Retinal pigment epithelial cell (primary cell): ENCODE data around the gene RASAL2.

Experiments used
- DNase-seq: peaks from one replicate; pipeline ENCODE4 v3.0.0-alpha.2; 2010; ENCODE audit warnings: low read depth
- H3K4me3 ChIP-seq: 2 replicates; pipeline ENCODE4 v1.5.1; 2011; ENCODE audit warnings: mild to moderate bottlenecking, low read length, control low read depth, moderate library complexity
- TF ChIP-seq, protein P1 (sequence below): conservative IDR thresholded peaks from 2 replicates; pipeline ENCODE4 v1.5.1; 2011; ENCODE audit warnings: low read depth, low read length, control low read depth, inconsistent platforms

The RASAL2 gene

DNA sequence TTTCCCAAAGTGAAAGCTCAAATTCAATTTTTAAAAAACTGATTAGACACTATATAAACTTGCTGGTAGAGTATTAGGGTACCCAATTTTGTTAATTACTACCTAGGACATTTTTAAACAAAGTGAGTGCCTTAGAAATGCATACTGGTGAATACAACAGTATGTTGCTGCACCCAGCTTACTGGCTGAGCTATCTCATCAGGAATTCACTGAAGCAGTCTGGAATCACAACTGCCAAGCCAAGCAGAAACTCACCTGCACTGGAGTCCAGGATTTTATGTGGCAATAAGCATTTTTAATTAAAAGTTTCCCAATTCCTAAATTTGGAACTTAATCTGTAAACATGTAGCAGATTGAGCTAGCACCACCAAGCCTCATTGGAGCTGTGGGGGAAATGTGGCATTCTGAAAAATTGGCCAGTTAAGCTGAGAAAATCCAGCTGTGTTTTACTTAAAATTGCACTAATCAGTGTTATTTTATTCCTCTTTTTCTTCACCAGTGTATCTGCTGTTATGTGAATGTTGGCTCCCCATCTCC, 341.1 kb downstream of the RASAL2 start:
- DNase-seq = no peak
- TF ChIP-seq, protein P1, sequence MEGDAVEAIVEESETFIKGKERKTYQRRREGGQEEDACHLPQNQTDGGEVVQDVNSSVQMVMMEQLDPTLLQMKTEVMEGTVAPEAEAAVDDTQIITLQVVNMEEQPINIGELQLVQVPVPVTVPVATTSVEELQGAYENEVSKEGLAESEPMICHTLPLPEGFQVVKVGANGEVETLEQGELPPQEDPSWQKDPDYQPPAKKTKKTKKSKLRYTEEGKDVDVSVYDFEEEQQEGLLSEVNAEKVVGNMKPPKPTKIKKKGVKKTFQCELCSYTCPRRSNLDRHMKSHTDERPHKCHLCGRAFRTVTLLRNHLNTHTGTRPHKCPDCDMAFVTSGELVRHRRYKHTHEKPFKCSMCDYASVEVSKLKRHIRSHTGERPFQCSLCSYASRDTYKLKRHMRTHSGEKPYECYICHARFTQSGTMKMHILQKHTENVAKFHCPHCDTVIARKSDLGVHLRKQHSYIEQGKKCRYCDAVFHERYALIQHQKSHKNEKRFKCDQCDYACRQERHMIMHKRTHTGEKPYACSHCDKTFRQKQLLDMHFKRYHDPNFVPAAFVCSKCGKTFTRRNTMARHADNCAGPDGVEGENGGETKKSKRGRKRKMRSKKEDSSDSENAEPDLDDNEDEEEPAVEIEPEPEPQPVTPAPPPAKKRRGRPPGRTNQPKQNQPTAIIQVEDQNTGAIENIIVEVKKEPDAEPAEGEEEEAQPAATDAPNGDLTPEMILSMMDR = no peak
- H3K4me3 ChIP-seq = no peak overlapping the region

DNA sequence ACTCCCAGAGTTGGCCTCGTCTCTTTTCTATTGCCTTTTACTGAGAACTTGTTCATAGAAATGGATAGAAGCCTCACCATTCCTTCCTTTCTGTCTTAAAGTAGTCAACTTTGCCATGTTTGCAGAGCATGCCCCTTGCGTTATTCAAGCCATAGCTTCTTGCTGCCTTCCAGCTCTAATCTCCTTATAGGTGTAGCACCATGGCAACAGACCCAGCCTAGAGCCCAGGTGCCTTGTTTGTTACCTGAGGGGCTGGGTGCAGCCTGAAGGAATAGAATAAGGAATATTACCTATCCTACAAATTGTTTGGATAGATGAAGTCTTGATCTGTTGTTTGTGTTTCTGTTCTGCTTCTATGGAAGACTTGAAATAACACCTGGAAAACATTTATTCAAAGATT, 343.0 kb downstream of the RASAL2 start:
- TF ChIP-seq, protein P1 = no peak
- no peak for DNase-seq
- H3K4me3 ChIP-seq = no peak overlapping the region

DNA sequence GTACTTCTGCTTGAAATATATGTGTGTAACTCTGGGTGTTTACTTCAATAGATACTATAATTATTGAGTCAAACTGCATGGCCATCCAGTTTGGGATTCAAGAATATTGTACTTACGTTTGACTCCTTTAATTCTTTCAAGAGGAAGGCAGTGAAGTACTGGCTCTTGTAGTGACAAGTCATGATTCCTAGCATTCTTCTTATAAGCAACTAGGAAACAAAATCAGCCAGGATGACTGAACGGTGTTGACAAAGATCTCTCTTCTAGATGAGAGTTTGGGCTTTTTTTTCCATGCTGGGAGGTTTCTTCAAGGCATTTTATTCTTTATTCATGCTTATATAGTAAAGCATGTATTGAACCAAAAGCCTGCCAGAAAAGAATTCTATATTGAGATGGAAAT, 344.5 kb downstream of the RASAL2 start:
- no peak for DNase-seq
- TF ChIP-seq, protein P1 = no peak
- H3K4me3 ChIP-seq = no peak overlapping the region

DNA sequence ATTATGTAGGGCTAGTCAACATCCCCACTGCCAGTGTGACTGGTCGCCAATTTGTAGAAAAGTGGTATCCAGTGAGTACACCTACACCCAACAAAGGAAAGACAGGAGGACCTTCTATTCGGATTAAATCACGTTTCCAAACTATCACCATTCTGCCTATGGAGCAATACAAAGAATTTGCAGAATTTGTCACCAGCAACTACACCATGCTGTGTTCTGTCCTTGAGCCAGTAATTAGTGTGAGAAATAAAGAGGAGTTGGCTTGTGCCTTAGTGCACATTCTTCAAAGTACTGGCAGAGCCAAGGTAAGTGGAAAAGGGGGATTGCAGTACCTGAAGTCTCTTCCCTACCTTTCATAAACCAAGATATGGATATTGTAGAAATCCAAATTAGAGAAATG, 349.0 kb downstream of the RASAL2 start:
- H3K4me3 ChIP-seq = no peak overlapping the region
- no peak for DNase-seq
- TF ChIP-seq, protein P1 = no peak

DNA sequence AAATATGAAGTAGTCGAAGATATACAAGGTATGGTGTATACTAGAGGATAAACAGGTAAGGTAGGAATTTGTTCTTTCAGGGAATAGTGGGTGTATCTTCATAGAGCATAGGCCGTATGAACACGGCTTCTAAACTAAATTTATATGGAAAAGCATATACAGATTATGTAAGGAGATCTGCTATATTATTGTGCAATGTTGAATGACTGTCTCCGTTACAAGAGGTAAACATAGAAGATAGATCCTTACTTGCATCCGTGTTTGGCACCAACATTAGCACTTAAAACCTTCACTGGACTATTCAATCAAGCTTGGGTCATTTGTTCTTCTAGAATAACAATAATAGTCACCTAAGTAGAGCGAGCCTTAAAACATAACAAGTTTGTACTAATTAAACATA, 357.0 kb downstream of the RASAL2 start:
- TF ChIP-seq, protein P1 = no peak
- no peak for DNase-seq
- no peak overlapping the region for H3K4me3 ChIP-seq

DNA sequence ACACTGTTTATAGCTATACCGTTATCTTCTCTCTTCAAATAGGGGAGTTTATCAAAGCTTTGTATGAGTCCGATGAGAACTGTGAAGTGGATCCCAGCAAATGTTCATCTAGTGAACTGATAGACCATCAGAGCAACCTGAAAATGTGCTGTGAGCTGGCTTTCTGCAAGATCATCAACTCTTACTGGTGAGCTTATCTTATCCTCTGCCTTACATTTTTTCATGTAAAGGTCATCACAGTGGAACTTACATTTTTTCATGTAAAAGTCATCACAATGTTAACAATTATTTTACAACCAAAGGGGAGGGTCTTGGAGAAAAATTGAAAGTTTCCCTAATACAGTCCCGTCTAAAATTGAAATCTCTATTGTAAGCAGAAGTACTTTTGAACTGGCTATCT, 357.6 kb downstream of the RASAL2 start:
- H3K4me3 ChIP-seq = no peak overlapping the region
- TF ChIP-seq, protein P1 = no peak
- DNase-seq = no peak

DNA sequence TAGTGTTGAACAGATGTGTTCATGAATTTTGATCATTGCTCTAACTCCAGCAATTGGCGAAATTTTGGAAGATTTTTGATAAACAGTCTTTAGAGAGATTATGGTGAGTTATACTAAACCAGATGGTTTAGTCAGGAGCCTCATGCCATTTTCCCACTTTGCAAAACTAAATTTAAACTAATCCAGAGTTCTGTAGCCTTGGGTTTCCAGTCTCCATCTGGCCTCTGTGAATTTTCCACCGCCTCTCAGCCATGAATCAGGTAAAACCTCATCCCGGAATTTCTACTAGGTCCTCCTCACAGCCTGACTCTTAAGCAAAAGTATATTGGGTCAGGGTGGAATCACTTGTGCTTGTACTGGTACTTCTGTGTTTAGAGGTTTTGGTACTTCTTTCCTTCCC, 358.1 kb downstream of the RASAL2 start:
- no peak for DNase-seq
- TF ChIP-seq, protein P1 = no peak
- no peak overlapping the region for H3K4me3 ChIP-seq
